ENCODE measurements around the gene FAAP100.

The FAAP100 gene

DNA sequence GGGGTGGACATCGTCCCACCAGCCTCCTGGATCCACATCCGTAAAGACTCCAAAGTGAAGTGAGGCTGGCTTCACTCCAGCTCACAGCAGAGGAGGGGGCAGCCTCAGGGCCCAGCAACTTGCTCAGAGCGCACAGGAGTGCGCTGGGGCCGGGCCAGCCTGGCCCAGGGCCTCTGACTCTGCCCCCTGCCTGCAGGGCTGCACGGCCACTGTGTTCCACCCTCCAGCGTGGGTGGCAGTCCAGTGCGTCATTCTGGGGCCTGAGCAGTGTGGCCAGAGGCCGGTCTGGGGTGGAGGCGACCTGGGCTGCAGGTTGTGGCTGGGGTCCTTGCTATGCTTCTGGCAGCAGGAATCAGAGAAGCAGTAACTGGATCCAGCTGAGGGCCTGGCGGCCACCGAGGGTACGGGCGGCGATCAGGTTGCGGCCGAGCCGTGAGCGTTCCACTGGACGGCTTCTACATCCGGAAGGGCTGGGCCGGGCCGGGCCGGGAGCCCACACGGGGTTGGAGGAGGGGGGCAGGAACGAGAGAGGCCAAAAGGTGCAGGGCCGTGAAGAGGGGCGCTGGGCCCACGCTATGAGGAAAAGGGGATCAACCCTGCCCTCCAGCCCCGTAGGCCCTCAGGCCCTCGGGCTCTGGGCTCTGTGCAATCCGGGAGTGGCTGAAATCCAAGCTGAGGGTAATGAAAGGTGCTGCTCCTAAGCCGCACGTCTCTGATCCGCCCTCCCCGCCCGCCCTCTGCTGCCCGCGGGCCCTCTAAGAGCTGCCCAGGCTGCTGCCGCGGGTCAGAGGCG, 24.4 kb downstream of the FAAP100 start, which contains the start of gene FSCN2:
Gene FSCN2, plus strand, starts transcription at position 787 of the 793 bp plus-strand sequence. CDS start 155 bp downstream, outside the sequence.
- no peak within 1 kb of the TSS for H3K27ac ChIP-seq (ENCODE audit: low read length)
- H3K36me3 ChIP-seq (ENCODE audit: control insufficient read depth in 1 of 2, insufficient read depth in 2 of 2, low read length in 2 of 2): no peaks in the 10 kb centered on the region
- no peak within 1 kb of the TSS for H3K4me3 ChIP-seq (ENCODE audit: low read depth in 1 of 2, low read length in 2 of 2)
- peaks cover 0 to 10% of the 10 kb centered on the region in 2 donors for H3K4me1 ChIP-seq (ENCODE audit: control insufficient read depth in 1 of 2, insufficient read depth in 2 of 2, low read length in 2 of 2)
- H3K9me3 ChIP-seq (ENCODE audit: control insufficient read depth in 1 of 2, low read length in 2 of 2): no peaks in the 10 kb centered on the region
- H3K27me3 ChIP-seq (ENCODE audit: low read depth, low read length): peaks cover 37% of the 10 kb centered on the region

DNA sequence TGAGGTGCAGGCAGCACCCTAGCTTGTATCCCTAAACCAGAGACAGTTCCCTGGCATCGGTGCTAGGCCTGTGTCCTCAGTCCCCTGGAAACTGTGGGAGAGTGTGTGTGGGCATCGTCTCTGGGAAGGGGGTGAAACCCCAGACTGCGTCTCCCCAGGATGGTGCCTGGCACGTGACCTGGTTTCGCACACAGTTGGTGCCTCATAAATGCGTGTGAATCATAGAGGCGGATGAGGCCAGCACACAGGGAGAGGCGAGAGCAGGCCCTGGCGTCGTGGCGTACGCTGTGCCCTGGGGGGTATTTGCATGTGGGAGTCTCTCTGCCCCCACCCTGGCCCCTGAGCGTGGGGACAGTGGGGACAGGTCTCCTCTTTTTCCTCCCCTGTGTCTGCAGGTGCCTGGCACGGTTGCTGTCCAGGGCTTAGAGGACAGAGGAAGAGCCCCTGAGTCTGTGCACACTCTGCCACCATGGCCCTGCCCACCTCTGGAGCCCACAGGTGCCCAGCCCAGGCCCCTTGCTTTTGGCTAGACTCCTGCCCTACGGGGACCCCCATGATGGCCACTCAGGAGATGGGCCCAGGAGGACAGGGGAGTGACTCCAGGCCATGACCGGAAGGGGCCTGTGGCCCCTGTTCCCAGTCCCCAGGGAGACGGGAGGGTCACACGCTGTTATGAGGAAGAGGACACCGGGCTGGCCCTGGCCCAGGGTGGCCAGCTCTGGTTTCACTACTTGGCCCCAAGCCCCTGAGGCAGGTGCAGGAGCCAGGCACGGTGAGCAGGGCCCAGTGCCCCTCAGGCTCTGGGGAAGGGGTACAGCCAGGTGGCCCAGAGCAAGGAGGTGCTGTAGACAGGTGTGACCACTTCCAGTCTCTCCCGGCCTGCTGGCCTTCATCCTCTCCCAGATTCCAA, 25.2 kb downstream of the FAAP100 start:
- Histone ChIP-seq H3K27ac (ENCODE audit: low read length) (no peak overlapping the region), H3K4me3 (ENCODE audit: low read depth in 1 of 2, low read length in 2 of 2) (no peak overlapping the region), H3K27me3 (ENCODE audit: low read depth, low read length) (peaks cover 37% of the 10 kb centered on the region)

DNA sequence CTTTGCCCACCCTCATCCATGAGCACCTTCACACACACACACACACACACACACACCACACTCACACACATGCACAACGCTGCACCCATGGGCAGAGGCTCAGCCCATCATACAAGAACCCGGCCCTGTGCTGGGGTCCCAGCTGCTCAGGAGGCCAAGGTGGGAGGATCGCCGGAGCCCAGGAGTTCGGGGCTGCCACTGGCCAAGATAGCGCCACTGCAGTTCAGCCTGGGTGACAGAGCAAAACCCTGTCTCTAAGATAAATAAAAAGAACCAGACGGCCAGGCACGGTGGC, 27.3 kb downstream of the FAAP100 start:
- Histone ChIP-seq H3K4me3 (ENCODE audit: low read depth in 1 of 2, low read length in 2 of 2) (no peak overlapping the region), H3K27me3 (ENCODE audit: low read depth, low read length) (peaks cover 37% of the 10 kb centered on the region), H3K4me1 (ENCODE audit: control insufficient read depth in 1 of 2, insufficient read depth in 2 of 2, low read length in 2 of 2) (peaks cover 0 to 12% of the 10 kb centered on the region in 2 donors), H3K36me3 (ENCODE audit: control insufficient read depth in 1 of 2, insufficient read depth in 2 of 2, low read length in 2 of 2) (no peaks in the 10 kb centered on the region), H3K9me3 (ENCODE audit: control insufficient read depth in 1 of 2, low read length in 2 of 2) (no peaks in the 10 kb centered on the region), H3K27ac (ENCODE audit: low read length) (no peak overlapping the region)

More for the DNA sequence above, 25.2 kb downstream of the FAAP100 start:
- H3K9me3 ChIP-seq (ENCODE audit: control insufficient read depth in 1 of 2, low read length in 2 of 2): no peaks in the 10 kb centered on the region
- H3K36me3 ChIP-seq (ENCODE audit: control insufficient read depth in 1 of 2, insufficient read depth in 2 of 2, low read length in 2 of 2): no peaks in the 10 kb centered on the region
- H3K4me1 ChIP-seq (ENCODE audit: control insufficient read depth in 1 of 2, insufficient read depth in 2 of 2, low read length in 2 of 2): peaks cover 0 to 10% of the 10 kb centered on the region in 2 donors

DNA sequence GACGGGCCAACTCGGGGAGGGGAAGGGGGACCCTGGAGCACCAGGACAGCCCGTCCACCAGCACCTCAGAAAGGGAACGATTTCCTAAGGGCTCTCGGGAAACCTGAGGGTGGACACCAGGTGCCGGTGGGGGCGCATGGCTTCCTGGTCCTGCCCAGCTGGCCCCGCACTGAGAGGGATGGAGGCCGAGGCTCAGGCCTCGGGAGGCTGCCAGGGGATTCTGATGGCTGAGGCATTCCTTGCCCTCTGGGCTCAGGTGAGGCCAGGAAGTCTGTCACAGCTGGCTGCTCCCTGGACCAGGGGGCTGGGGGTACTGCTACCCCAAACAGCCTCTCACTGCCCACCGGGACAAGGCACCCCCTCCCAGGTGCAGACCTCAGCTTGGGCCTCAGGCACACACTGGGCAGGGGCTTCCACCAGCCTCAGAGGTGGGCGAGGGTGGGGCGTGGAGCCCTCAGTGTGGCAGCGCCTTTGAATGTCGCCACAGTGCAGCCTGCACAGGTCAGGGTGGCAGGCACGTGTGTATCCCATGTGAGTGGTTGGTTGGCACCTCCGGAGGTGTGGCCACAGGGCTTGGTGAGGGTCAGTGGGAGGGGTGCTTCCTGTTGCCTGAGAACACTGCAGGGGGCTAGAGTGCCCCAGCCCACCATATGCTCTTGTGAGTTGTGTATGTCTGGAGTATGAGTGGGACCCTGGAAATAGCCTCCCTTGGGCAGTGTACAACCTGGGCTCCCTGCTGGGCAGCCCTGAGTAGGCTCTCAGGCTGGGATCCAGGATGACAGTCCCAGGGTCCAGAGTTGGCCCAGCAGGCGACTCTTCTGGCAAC, 27.9 kb downstream of the FAAP100 start:
- Histone ChIP-seq H3K9me3 (ENCODE audit: control insufficient read depth in 1 of 2, low read length in 2 of 2) (no peaks in the 10 kb centered on the region), H3K27me3 (ENCODE audit: low read depth, low read length) (peaks cover 35% of the 10 kb centered on the region), H3K4me1 (ENCODE audit: control insufficient read depth in 1 of 2, insufficient read depth in 2 of 2, low read length in 2 of 2) (peaks cover 0 to 17% of the 10 kb centered on the region in 2 donors), H3K4me3 (ENCODE audit: low read depth in 1 of 2, low read length in 2 of 2) (no peak overlapping the region), H3K27ac (ENCODE audit: low read length) (no peak overlapping the region), H3K36me3 (ENCODE audit: control insufficient read depth in 1 of 2, insufficient read depth in 2 of 2, low read length in 2 of 2) (no peaks in the 10 kb centered on the region)

DNA sequence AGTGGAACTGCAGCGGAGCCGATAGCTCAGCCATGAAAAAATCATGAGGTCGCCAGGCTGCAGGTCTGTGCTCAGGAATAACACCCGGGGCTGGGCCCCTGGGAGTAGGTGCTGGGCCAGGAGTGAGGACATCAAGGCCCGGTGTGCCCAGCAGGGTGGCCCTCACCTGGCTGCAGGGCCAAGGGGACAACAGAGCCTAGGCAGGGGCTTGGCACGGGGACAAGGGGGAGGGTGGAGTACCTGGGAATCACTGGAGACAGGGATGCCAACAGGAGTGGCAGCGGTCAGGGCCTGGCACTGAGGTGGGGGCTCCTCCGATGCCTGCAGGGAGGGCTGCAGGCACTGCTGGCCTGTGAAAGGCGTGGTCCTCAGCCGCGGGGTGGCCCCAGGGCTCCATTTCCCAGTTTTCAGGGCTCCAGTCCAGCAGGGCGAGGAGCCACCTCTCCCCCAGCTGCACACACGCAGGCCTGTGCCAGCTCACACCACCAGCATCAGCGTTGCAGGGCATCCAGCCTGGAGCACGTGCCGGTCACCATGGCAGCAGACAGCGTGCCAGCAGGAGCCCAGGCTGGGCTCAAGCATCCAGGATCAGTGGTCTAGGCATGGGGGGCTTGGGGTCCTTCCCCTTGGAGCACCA, 28.6 kb downstream of the FAAP100 start:
- H3K27me3 ChIP-seq (ENCODE audit: low read depth, low read length): peaks cover 31% of the 10 kb centered on the region
- H3K27ac ChIP-seq (ENCODE audit: low read length): no peak overlapping the region
- no peaks in the 10 kb centered on the region for H3K9me3 ChIP-seq (ENCODE audit: control insufficient read depth in 1 of 2, low read length in 2 of 2)
- H3K4me3 ChIP-seq (ENCODE audit: low read depth in 1 of 2, low read length in 2 of 2): no peak overlapping the region
- peaks cover 0 to 24% of the 10 kb centered on the region in 2 donors for H3K4me1 ChIP-seq (ENCODE audit: control insufficient read depth in 1 of 2, insufficient read depth in 2 of 2, low read length in 2 of 2)
- H3K36me3 ChIP-seq (ENCODE audit: control insufficient read depth in 1 of 2, insufficient read depth in 2 of 2, low read length in 2 of 2): no peaks in the 10 kb centered on the region

DNA sequence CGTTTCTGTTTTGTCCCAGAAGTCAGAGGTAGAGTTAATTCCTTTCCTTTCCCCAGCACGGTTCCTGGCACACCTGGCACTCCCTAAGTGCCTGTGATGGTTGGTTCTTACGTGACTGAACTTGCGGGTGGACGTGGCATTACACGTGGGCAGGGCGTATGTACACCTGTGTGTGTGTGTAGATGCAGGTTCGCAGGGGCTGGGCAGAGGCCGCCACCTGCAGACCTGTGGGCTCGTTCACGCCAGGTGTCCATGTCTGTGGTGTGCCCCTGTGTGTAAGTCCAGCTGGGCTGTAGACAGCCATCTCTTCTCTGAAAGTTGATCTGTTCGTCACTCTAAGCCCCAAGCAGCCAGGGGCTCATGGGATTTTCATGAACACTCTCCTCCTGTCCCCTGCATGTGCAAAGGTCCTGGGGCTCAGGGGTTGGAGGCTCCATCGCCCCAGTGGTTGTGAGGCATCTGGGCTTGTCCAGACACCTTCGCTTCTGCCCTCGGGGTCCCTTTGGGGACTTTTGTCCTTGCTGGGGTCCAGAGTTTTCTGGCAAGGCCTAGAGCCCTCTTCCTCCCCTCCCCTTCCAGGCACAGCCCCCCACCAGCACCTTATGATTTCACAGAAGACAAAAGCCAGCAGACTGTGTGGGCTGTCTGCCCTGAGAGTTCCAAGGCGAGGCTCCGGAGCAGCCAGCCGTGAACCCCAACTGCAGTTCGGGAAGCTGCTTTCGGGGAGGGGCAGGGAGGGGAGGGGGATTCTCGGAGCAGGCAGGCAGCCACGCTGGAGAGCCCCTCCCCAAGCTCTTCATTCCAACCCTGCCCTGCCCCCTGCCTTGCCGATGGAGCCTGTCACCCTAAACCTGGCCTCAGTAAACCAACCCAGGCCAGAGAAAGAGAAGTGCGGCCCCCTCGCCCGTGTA, 29.4 kb downstream of the FAAP100 start:
- H3K9me3 ChIP-seq (ENCODE audit: control insufficient read depth in 1 of 2, low read length in 2 of 2): no peaks in the 10 kb centered on the region
- no peaks in the 10 kb centered on the region for H3K36me3 ChIP-seq (ENCODE audit: control insufficient read depth in 1 of 2, insufficient read depth in 2 of 2, low read length in 2 of 2)
- H3K27ac ChIP-seq (ENCODE audit: low read length): no peak overlapping the region
- H3K4me3 ChIP-seq (ENCODE audit: low read depth in 1 of 2, low read length in 2 of 2): no peak overlapping the region
- peaks cover 31% of the 10 kb centered on the region for H3K27me3 ChIP-seq (ENCODE audit: low read depth, low read length)
- H3K4me1 ChIP-seq (ENCODE audit: control insufficient read depth in 1 of 2, insufficient read depth in 2 of 2, low read length in 2 of 2): peaks cover 4 to 32% of the 10 kb centered on the region in 2 donors

DNA sequence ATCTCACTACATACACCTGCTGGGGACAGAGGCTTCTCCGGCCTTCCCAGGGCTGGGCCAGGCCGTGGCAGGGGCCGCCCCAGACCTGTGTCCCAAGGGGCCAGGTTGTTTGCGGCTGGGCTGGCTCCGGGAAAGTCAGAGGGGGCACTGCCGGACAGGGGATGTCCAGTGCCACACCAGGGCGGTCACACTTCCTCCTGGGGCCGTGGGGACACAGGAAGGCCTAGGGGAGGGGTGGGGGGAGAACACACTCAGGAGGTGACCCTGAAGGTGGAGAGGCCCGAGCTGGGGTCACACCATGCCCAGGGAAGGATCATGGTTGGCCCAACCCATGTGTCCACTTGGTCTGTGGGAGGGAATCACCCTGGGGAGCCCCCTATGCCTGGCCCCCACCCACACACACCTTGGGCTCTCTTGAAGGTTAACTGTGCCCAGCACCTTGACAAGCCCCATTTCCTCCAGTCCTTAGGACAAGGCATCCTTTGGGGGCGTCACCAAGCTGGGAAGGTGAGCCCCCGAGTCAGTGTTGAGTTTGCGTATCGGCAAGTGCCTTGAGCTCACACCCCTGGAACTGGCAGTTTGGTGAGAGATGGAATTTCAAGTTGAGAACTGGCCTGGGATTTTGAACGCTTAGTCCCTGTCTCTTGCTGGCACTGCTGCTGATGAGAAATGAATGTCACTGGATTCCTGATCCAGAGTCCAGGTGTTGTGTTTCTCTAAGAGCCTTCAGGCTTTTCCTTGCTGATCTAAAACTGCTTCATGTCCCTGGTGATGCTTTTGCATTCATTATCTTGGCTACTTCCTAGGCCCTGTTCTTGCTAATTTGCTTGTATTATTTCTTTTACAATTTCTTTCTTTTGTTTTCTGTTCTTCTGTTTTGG, 31.9 kb downstream of the FAAP100 start:
- peaks cover 9 to 52% of the 10 kb centered on the region in 2 donors for H3K4me1 ChIP-seq (ENCODE audit: control insufficient read depth in 1 of 2, insufficient read depth in 2 of 2, low read length in 2 of 2)
- peaks cover 18% of the 10 kb centered on the region for H3K27me3 ChIP-seq (ENCODE audit: low read depth, low read length)
- H3K36me3 ChIP-seq (ENCODE audit: control insufficient read depth in 1 of 2, insufficient read depth in 2 of 2, low read length in 2 of 2): no peaks in the 10 kb centered on the region
- no peak overlapping the region for H3K27ac ChIP-seq (ENCODE audit: low read length)
- H3K4me3 ChIP-seq (ENCODE audit: low read depth in 1 of 2, low read length in 2 of 2): no peak overlapping the region
- no peaks in the 10 kb centered on the region for H3K9me3 ChIP-seq (ENCODE audit: control insufficient read depth in 1 of 2, low read length in 2 of 2)

DNA sequence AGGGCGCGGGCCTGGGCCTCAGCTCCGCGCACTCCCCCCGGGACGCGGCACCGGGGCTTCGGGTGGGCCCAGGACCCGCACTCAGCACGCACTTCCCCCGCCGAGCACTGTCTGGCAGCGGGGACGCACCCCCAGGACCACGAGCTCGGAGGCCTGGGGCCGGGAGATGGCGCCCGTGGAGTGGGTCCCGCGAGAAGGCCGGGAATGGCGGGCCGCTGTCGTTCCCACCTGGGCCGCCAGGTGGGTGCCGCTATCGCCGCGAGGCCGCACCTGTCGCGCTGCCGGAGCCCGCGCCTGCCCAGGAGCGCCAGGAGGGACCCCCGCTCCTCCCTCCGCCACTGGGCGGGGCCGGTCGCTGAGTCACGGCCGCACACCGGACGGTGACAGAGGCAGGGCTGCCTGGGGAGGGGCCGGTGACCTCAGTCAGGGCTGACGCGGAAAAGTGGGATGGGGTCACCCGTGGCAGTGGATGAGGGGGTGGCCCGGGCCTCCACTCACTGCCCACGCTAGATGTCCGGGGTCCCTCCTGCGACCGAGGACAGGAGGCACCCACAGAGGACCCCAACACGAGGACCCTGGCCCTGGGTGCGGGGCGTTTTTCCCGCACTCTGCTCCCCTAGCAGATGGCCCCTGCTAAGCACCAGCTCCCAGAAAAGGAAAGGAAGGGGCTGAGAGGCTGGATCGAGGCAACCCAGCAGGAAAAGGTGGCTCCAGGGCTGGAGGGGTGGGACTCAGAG, 32.7 kb downstream of the FAAP100 start:
- Histone ChIP-seq H3K27ac (ENCODE audit: low read length) (no peak overlapping the region), H3K36me3 (ENCODE audit: control insufficient read depth in 1 of 2, insufficient read depth in 2 of 2, low read length in 2 of 2) (no peaks in the 10 kb centered on the region), H3K9me3 (ENCODE audit: control insufficient read depth in 1 of 2, low read length in 2 of 2) (no peaks in the 10 kb centered on the region), H3K27me3 (ENCODE audit: low read depth, low read length) (peaks cover 13% of the 10 kb centered on the region), H3K4me3 (ENCODE audit: low read depth in 1 of 2, low read length in 2 of 2) (peak overlapping the region; percentile 26 to 89), H3K4me1 (ENCODE audit: control insufficient read depth in 1 of 2, insufficient read depth in 2 of 2, low read length in 2 of 2) (peaks cover 9 to 52% of the 10 kb centered on the region in 2 donors)

DNA sequence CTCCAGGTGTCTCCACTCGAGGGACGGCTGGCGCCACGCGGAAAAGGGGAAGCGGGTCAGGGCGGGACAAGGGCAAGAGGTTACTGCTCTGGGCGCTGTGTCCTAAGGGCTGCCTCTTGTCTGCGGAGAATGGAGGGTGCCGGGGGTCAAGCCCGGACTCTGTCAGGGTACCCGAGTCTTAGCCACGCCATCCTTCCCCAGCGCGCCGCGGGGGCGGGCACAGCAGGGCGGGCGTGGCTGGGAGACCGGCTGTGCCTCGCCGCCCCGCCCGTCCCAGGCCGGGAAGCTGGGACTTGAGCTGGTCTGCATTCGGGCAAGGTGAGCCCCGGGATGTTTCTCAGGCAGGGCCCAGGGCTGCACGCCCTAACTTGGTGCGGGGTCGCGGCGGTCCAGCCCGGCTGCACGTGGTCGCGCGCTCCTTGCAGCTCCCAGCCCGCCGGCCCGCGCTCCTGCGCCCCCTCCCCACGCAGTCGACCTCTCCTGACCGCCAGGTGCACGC, 33.3 kb downstream of the FAAP100 start:
- Histone ChIP-seq H3K4me3 (ENCODE audit: low read depth in 1 of 2, low read length in 2 of 2) (peak overlapping the region; percentile 26 to 89), H3K27ac (ENCODE audit: low read length) (no peak overlapping the region), H3K27me3 (ENCODE audit: low read depth, low read length) (peaks cover 7% of the 10 kb centered on the region), H3K4me1 (ENCODE audit: control insufficient read depth in 1 of 2, insufficient read depth in 2 of 2, low read length in 2 of 2) (peaks cover 9 to 51% of the 10 kb centered on the region in 2 donors), H3K9me3 (ENCODE audit: control insufficient read depth in 1 of 2, low read length in 2 of 2) (no peaks in the 10 kb centered on the region), H3K36me3 (ENCODE audit: control insufficient read depth in 1 of 2, insufficient read depth in 2 of 2, low read length in 2 of 2) (no peaks in the 10 kb centered on the region)

All from muscle layer of duodenum (tissue), 2 donors.